ENCODE data around the gene LTBP3. TPM values are rescaled to one million over a fixed set of nuclear protein-coding genes. Genes with fewer than 3 reads are reported as not detected.

The LTBP3 gene
- total RNA-seq, 1 experiment from 2014 or later, result 10.6 TPM

DNA sequence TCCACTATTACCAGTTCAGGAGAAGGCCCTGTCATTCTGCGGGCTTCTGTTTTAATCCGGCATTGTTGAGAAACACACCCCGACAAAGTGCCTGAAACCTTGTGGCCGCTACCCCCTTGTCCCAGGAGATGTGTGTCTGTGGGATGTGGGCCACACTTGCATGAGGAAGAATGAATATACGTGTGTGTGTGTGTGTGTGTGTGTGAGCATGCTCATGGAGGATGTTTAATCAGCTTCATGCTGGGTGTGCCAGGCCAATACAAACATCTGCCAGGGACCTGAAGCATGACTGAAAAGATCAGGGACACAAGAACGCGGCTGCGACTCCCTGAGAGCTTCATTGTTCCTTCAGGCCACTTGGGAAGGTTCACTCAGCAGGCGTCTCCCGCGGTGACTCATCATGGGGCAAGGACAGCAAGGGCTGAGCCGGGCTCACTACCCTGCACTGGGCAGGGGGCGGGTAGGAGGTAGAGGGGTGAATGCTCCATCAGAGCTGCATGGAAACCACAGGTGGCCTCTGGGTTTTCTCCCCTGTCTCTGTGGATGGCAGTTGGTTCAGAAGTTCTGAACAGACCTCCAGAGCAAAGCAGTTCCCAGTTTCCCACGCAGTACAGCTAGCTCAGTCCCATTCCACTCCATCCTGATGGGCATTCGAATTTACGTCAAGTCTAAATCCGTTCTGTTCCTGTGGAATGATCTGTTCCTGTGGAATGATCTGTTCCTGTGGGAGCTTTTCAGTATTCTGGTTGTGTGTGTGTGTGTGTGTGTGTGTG is 66.4 kb downstream of the LTBP3 start:
- Histone ChIP-seq H2AFZ (ENCODE audit: low read length) (no peak overlapping the region), H3K9me3 (ENCODE audit: control insufficient read depth, low read depth, low read length) (no peaks in the 10 kb centered on the region), H4K5ac (ENCODE audit: insufficient read length, low read depth, low read length) (no peak overlapping the region), H4K8ac (replicated peaks; ENCODE audit: insufficient read length, low read depth, low read length) (no peak overlapping the region), H2BK20ac (ENCODE audit: low read depth, low read length, poor library complexity, severe bottlenecking) (no peak overlapping the region), H3K79me1 (ENCODE audit: insufficient read depth, low read depth, low read length, poor library complexity, severe bottlenecking) (no peaks in the 10 kb centered on the region), H2AK5ac (ENCODE audit: insufficient read length, low read length) (no peak overlapping the region), H3T11ph (ENCODE audit: low read length) (no peak overlapping the region), H3K27me3 (ENCODE audit: insufficient read depth, low read length) (no peaks in the 10 kb centered on the region), H3K9ac (ENCODE audit: extremely low read depth, insufficient read length, low read length) (no peak overlapping the region), H2BK5ac (ENCODE audit: insufficient read length, low read length) (no peak overlapping the region), H4K91ac (ENCODE audit: insufficient read length, low read depth, low read length) (no peak overlapping the region), H3K4me1 (ENCODE audit: insufficient read depth, low read length) (peaks cover 34% of the 10 kb centered on the region; the same call in 1 of the 2 replicates), H2BK15ac (ENCODE audit: low read depth, low read length) (no peak overlapping the region), H3K27ac (ENCODE audit: insufficient read length, low read depth, low read length) (no peak overlapping the region), H3K18ac (ENCODE audit: insufficient read length, low read depth, low read length) (no peak overlapping the region), H3K4me2 (ENCODE audit: insufficient read depth, insufficient read length, low read length) (no peak overlapping the region), H3K4ac (ENCODE audit: low read depth, low read length) (no peak overlapping the region), H3K23ac (ENCODE audit: insufficient read length, low read depth, low read length) (no peak overlapping the region), H3K23me2 (ENCODE audit: insufficient read length, low read depth, low read length, poor library complexity, severe bottlenecking) (peaks cover 13% of the 10 kb centered on the region), H3K14ac (ENCODE audit: insufficient read depth, low read length) (no peak overlapping the region), H4K20me1 (ENCODE audit: control insufficient read depth, insufficient read depth, insufficient read length) (no peaks in the 10 kb centered on the region), H3K79me2 (ENCODE audit: insufficient read depth, low read length) (no peaks in the 10 kb centered on the region), H3K56ac (ENCODE audit: insufficient read length, low read depth, low read length) (no peak overlapping the region), H2BK12ac (ENCODE audit: insufficient read length, low read depth, low read length) (no peak overlapping the region), H2BK120ac (ENCODE audit: low read depth, low read length, poor library complexity, severe bottlenecking) (no peak overlapping the region)
- TF ChIP-seq, protein P1, sequence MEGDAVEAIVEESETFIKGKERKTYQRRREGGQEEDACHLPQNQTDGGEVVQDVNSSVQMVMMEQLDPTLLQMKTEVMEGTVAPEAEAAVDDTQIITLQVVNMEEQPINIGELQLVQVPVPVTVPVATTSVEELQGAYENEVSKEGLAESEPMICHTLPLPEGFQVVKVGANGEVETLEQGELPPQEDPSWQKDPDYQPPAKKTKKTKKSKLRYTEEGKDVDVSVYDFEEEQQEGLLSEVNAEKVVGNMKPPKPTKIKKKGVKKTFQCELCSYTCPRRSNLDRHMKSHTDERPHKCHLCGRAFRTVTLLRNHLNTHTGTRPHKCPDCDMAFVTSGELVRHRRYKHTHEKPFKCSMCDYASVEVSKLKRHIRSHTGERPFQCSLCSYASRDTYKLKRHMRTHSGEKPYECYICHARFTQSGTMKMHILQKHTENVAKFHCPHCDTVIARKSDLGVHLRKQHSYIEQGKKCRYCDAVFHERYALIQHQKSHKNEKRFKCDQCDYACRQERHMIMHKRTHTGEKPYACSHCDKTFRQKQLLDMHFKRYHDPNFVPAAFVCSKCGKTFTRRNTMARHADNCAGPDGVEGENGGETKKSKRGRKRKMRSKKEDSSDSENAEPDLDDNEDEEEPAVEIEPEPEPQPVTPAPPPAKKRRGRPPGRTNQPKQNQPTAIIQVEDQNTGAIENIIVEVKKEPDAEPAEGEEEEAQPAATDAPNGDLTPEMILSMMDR (conservative IDR thresholded peaks at IDR 0.05), result no peak
- H3K36me3 Mint-ChIP-seq (ENCODE audit: insufficient read depth in 1 of 3, low read depth in 3 of 3), result no peaks in the 10 kb centered on the region; a peak in 1 of 7 replicates
- H3K4me3 Mint-ChIP-seq, result peak overlapping the region; percentile 25 to 62; a peak in 3 of 5 replicates
- H3K9me3 Mint-ChIP-seq, result no peaks in the 10 kb centered on the region; a peak in 1 of 5 replicates
- no CpG with 5 or more reads among the region's 17 CpGs for WGBS (ENCODE audit: extremely low coverage, insufficient read length, low lambda C conversion rate)
- H3K4me1 Mint-ChIP-seq, result peaks cover 81 to 83% of the 10 kb centered on the region in 2 experiments
- peak; percentile 82 for DNase-seq
- H3K27ac Mint-ChIP-seq, result peak overlapping the region; percentile 72 to 95 (median 92)
- peaks cover 2% of the 10 kb centered on the region; the same call in 1 of the 2 replicates for H3K27me3 Mint-ChIP-seq (ENCODE audit: low read depth)

All from H9 (cell line).